HepG2 (cell line): ENCODE results near the gene CORO1C.

ENCODE experiments used
- EZH2 ChIP-seq: conservative IDR thresholded peaks from 2 replicates; pipeline ENCODE4 v1.6.1; 2012; ENCODE audit warnings: mild to moderate bottlenecking, low read depth, low read length, moderate library complexity
- FOXK2 ChIP-seq: fragments of 450-650 bp; IDR thresholded peaks from 2 replicates; pipeline ENCODE4 v1.6.1; 2016
- KLF12 ChIP-seq: sonication (generic); formaldehyde crosslinking; IDR thresholded peaks from 2 replicates; pipeline ENCODE4 v1.4.0; 2020; ENCODE audit warnings: missing genetic modification reagents, borderline replicate concordance
- PAX8 ChIP-seq: sonication (generic); formaldehyde crosslinking; IDR thresholded peaks from 2 replicates; pipeline ENCODE4 v1.8.0; 2022; ENCODE audit warnings: mild to moderate bottlenecking, missing genetic modification reagents, borderline replicate concordance
- REPIN1 ChIP-seq: sonication (generic); formaldehyde crosslinking; IDR thresholded peaks from 2 replicates; pipeline ENCODE4 v1.8.0; 2022; ENCODE audit warnings: missing genetic modification reagents, low read depth, mild to moderate bottlenecking, borderline replicate concordance
- SMARCE1 ChIP-seq: fragments of 450-650 bp; IDR thresholded peaks from 2 replicates; pipeline ENCODE4 v1.6.1; 2017; ENCODE audit warnings: borderline replicate concordance
- SMC3 ChIP-seq: IDR thresholded peaks from 2 replicates; pipeline ENCODE4 v1.6.1; 2011; ENCODE audit warnings: low read length, improper control_type of control experiment
- ZNF264 ChIP-seq: sonication (generic); formaldehyde crosslinking; IDR thresholded peaks from 2 replicates; pipeline ENCODE4 v1.4.0; 2020; ENCODE audit warnings: missing genetic modification reagents

DNA sequence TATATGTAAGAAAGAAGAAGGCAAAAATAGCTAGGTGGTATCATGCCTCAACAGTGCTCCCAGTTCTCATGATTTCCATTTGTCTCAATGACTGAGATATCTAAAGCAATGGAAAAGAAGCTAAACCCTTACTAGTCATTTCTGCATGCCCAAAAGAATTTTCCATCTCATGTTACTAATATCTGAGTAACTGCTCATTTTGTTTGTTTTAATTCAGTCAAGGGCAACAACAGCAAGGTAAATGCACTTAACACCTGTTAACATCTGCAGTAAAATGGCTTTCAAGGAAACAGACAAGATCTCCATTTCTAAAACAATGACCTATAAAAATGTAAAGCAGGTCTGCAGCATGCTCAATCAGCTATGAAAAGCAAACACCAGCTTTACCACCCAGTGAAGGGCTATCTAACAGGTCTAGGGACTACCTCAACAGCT, 78.2 kb downstream of the CORO1C start:
- TF ChIP-seq SMARCE1 (no peak), PAX8 (CRISPR knock-in tag) (no peak), ZNF264 (CRISPR knock-in tag) (no peak), EZH2 (no peak), REPIN1 (CRISPR knock-in tag) (no peak), FOXK2 (no peak), SMC3 (no peak), KLF12 (CRISPR knock-in tag) (no peak)
